A673 (cell line): ENCODE data around the gene ITGA11. TPM values are rescaled to one million over a fixed set of nuclear protein-coding genes. Genes with fewer than 3 reads are reported as not detected.

Experiments
- BruUV-seq: library from RNA; stranded (reverse); fragments of 400-500 nt; replicated peaks from 2 replicates; lab custom pipeline; 2021; lab: Mats Ljungman, UMichigan
- CTCF ChIA-PET: fragments of 300-600 bp; sonication (Branson Sonifier 250); formaldehyde crosslinking; loops from one replicate; lab custom pipeline; 2022; ENCODE audit warnings: antibody characterized with exemption; lab: Charles Lee
- POLR2A ChIA-PET: fragments of 300-600 bp; sonication (Branson Sonifier 250); formaldehyde crosslinking; loops from one replicate; lab custom pipeline; 2022; ENCODE audit warnings: antibody characterized with exemption; ENCODE audit not compliant: low non-redundant PET; lab: Charles Lee
- DNase-seq: peaks from one replicate; pipeline ENCODE4 v3.0.0-alpha.2; 2015; ENCODE audit warnings: low spot score
- H3K27ac ChIP-seq: fragments of 200-600 bp; sonication (generic); 2 replicates; pipeline ENCODE4 v1.5.1; 2016; ENCODE audit warnings: mixed run types, low read depth, mild to moderate bottlenecking, mixed read lengths, antibody characterized with exemption, low read length; ENCODE audit not compliant: poor library complexity, severe bottlenecking
- H3K27me3 ChIP-seq: fragments of 200-600 bp; sonication (generic); replicated peaks from 2 replicates; pipeline ENCODE4 v1.6.1; 2017; ENCODE audit warnings: mixed run types, low read depth, mild to moderate bottlenecking, mixed read lengths, antibody characterized with exemption, low read length; ENCODE audit not compliant: insufficient read depth, poor library complexity
- H3K36me3 ChIP-seq: fragments of 200-600 bp; sonication (generic); 2 replicates; pipeline ENCODE4 v1.6.1; 2016; ENCODE audit warnings: mixed run types, mild to moderate bottlenecking, mixed read lengths, antibody characterized with exemption, low read length; ENCODE audit not compliant: insufficient read depth, poor library complexity, severe bottlenecking
- H3K4me1 ChIP-seq: fragments of 200-600 bp; sonication (generic); 2 replicates; pipeline ENCODE4 v1.6.1; 2017; ENCODE audit warnings: mixed run types, mild to moderate bottlenecking, mixed read lengths, antibody characterized with exemption, low read length; ENCODE audit not compliant: insufficient read depth, poor library complexity, severe bottlenecking
- H3K4me3 ChIP-seq: fragments of 200-600 bp; sonication (generic); 2 replicates; pipeline ENCODE4 v1.5.1; 2016; ENCODE audit warnings: low read depth, mixed run types, mild to moderate bottlenecking, mixed read lengths, low read length; ENCODE audit not compliant: poor library complexity, severe bottlenecking
- H3K9me3 ChIP-seq: fragments of 200-600 bp; sonication (generic); 2 replicates; pipeline ENCODE4 v1.6.1; 2016; ENCODE audit warnings: mixed run types, low read depth, mild to moderate bottlenecking, mixed read lengths, antibody characterized with exemption, low read length; ENCODE audit not compliant: poor library complexity, severe bottlenecking
- CTCF ChIP-seq: fragments of 300-800, 200-600 bp; sonication (generic); conservative IDR thresholded peaks from 2 replicates; pipeline ENCODE4 v1.5.1; 2017; ENCODE audit warnings: low read depth, mild to moderate bottlenecking, antibody characterized with exemption, low read length, moderate library complexity, mixed read lengths
- EZH2 ChIP-seq: fragments of 200-600 bp; sonication (generic); IDR thresholded peaks from 2 replicates; pipeline ENCODE4 v1.6.1; 2017; ENCODE audit warnings: borderline replicate concordance, low read depth, mild to moderate bottlenecking, mixed read lengths, antibody characterized with exemption, low read length; ENCODE audit not compliant: poor library complexity, severe bottlenecking
- intact Hi-C: fragments of 100-400 bp; cut with micrococcal nuclease; formaldehyde crosslinking; loops from one replicate; pipeline ENCODE4 v1.10.0; 2022; ENCODE audit not compliant: unreplicated experiment
- total RNA-seq: library from RNA; stranded (reverse); gene quantifications from 2 replicates; pipeline ENCODE4 v1.2.3, GENCODE V29; 2021

ITGA11 gene
- total RNA-seq, 1 experiment from 2014 or later: 0.45 TPM

- no TSS peak for BruUV-seq
- POLR2A ChIA-PET: no interaction called here
- H3K27me3 ChIP-seq: no peaks in the 10 kb centered on the region
These were observed 131.6 kb downstream of the ITGA11 start for GRCh38 chr15:68300115-68300940.

GRCh38 chr15:68299436-68299835 lies 132.5 kb downstream of the ITGA11 start:
- no peaks in the 10 kb centered on the region for H3K9me3 ChIP-seq
- intact Hi-C loops: no loop called here
- no peak overlapping the region for H3K4me3 ChIP-seq
- no peak for DNase-seq
- no peaks in the 10 kb centered on the region for H3K27me3 ChIP-seq
- no TSS peak for BruUV-seq
- ChIA-PET CTCF (interaction anchor here (0.9 kb wide), 1 partner anchor 46 kb away, joined by 3 read pairs; no protein-coding TSS in a partner anchor), POLR2A (no interaction called here)
- H3K36me3 ChIP-seq: no peaks in the 10 kb centered on the region
- no peaks in the 10 kb centered on the region for H3K4me1 ChIP-seq
- no peak for TF ChIP-seq EZH2
- TF ChIP-seq CTCF: no peak
- H3K27ac ChIP-seq: no peak overlapping the region

More at GRCh38 chr15:68300115-68300940, 131.6 kb downstream of the ITGA11 start:
- no peaks in the 10 kb centered on the region for H3K9me3 ChIP-seq
- no peak for DNase-seq
- CTCF ChIA-PET: interaction anchor here (0.9 kb wide), 1 partner anchor 47 kb away, joined by 3 read pairs; no protein-coding TSS in a partner anchor
- no peak for TF ChIP-seq CTCF
- no peak for TF ChIP-seq EZH2
- H3K4me3 ChIP-seq: no peak overlapping the region
- H3K36me3 ChIP-seq: no peaks in the 10 kb centered on the region
- intact Hi-C loops: loop anchor here (10.0 kb wide), 1 partner anchor 624 kb away; no protein-coding TSS in a partner anchor
- no peaks in the 10 kb centered on the region for H3K4me1 ChIP-seq
- no peak overlapping the region for H3K27ac ChIP-seq

DNA sequence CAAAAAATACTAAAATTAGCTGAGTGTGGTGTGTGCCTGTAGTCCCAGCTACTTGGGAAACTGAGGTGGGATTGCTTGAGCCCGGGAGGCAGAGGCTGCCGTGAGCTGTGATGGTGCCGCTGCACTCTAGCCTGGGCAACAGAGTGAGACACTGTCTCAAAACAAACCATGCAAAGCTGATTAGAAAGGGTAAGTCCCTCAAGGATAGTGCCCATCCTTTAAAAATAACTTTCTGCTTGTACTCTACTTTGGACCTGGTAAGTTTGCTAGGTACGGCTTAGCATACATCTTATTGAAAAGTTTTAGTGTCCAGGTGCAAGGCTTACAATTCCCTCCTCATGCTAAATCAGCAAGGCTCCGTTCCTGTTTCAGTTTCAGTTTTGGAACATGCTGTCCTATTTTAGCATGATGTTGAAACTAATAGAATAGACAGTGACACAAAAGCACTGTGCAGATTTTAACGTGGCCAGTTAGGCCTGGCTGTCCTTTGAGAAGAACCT lies 133.0 kb downstream of the ITGA11 start:
- intact Hi-C loops: no loop called here
- CTCF ChIA-PET: no interaction called here
- no peak overlapping the region for H3K27ac ChIP-seq

More for the DNA sequence above, 133.0 kb downstream of the ITGA11 start:
- TF ChIP-seq CTCF: no peak
- no peak for TF ChIP-seq EZH2
- no TSS peak for BruUV-seq
- POLR2A ChIA-PET: no interaction called here
- Histone ChIP-seq H3K4me1 (no peaks in the 10 kb centered on the region), H3K36me3 (no peaks in the 10 kb centered on the region), H3K27me3 (no peaks in the 10 kb centered on the region), H3K9me3 (no peaks in the 10 kb centered on the region), H3K4me3 (no peak overlapping the region)
- DNase-seq: no peak
